Muscle of leg (tissue), 16 donors: ENCODE measurements around the gene SLTM. TPM values are rescaled to one million over a fixed set of nuclear protein-coding genes. Genes with fewer than 3 reads are reported as not detected.

Experiments
- DNase-seq: peaks from one replicate; pipeline ENCODE4 v3.0.0; 2013
- H3K27ac ChIP-seq: one replicate; pipeline ENCODE4 v1.5.1; 2013; ENCODE audit warnings: mild to moderate bottlenecking, low read length, control low read depth
- H3K27me3 ChIP-seq: one replicate; pipeline ENCODE4 v1.6.1; 2013; ENCODE audit warnings: low read length; ENCODE audit not compliant: control insufficient read depth, insufficient read depth
- H3K36me3 ChIP-seq: one replicate; pipeline ENCODE4 v1.6.1; 2013; ENCODE audit warnings: low read length; ENCODE audit not compliant: control insufficient read depth, insufficient read depth
- H3K4me1 ChIP-seq: one replicate; pipeline ENCODE4 v1.6.1; 2013; ENCODE audit warnings: low read length; ENCODE audit not compliant: control insufficient read depth, insufficient read depth
- H3K4me3 ChIP-seq: one replicate; pipeline ENCODE4 v1.5.1; 2013; ENCODE audit warnings: low read length, control low read depth
- H3K9me3 ChIP-seq: replicated peaks from 2 replicates; pipeline ENCODE4 v1.6.1; 2013; ENCODE audit warnings: low read depth, low read length; ENCODE audit not compliant: control insufficient read depth
- WGBS: methylation state at CpG from one replicate; pipeline ENCODE4 v1.1.5; 2013; ENCODE audit warnings: missing lambda C conversion rate; ENCODE audit not compliant: insufficient coverage; 5-methylcytosine and 5-hydroxymethylcytosine counted together
- long read RNA-seq, 11 donors: transcript quantifications; one replicate each; lab custom pipeline, GENCODE V29; 2026
- polyA plus RNA-seq, 8 donors: library from polyadenylated mRNA; unstranded; fragments of 120-200 nt; gene quantifications; one replicate each; pipeline versions ENCODE4 v1.2.1 to v1.2.3, GENCODE V29; 2013; ENCODE audit warnings: inconsistent platforms in 1 of 8, low replicate concordance in 1 of 8; ENCODE audit not compliant: insufficient read length in 8 of 8, insufficient read depth in 1 of 8
- total RNA-seq: library from RNA; stranded (reverse); fragments of 120-200 nt; gene quantifications from one replicate; pipeline ENCODE4 v1.2.4, GENCODE V29; 2013

Gene SLTM
- total RNA-seq (55.0 TPM), polyA plus RNA-seq (10 to 100 TPM; 53.0 to 76.8 (median 59.3) TPM)
- long read RNA-seq, donor 1 = 0 reads
- long read RNA-seq, donor 2, partial matches to known transcripts = 0 of 1 reads
- long read RNA-seq, donor 2, other reads (novel, unspliced or antisense) = 0 of 1 reads
- long read RNA-seq, donor 3, partial matches to known transcripts = 0 of 4 reads
- long read RNA-seq, donor 3, other reads (novel, unspliced or antisense) = 0 of 4 reads
- long read RNA-seq, donor 4 = 0 reads
- long read RNA-seq, donor 5, full-length matches to known transcripts = 8 of 23 reads
- long read RNA-seq, donor 5, partial matches to known transcripts = 15 of 23 reads
- long read RNA-seq, donor 5, other reads (novel, unspliced or antisense) = 0 of 23 reads
- long read RNA-seq, donor 6, partial matches to known transcripts = 25 of 26 reads
- long read RNA-seq, donor 6, other reads (novel, unspliced or antisense) = 0 of 26 reads
- long read RNA-seq, donor 7, full-length matches to known transcripts = 5 of 5 reads
- long read RNA-seq, donor 7, partial matches to known transcripts = 0 of 5 reads
- long read RNA-seq, donor 7, other reads (novel, unspliced or antisense) = 0 of 5 reads
- long read RNA-seq, donor 8, full-length matches to known transcripts = 2 of 2 reads
- long read RNA-seq, donor 8, partial matches to known transcripts = 0 of 2 reads
- long read RNA-seq, donor 8, other reads (novel, unspliced or antisense) = 0 of 2 reads
- long read RNA-seq, donor 9, partial matches to known transcripts = 0 of 1 reads
- long read RNA-seq, donor 9, other reads (novel, unspliced or antisense) = 0 of 1 reads
- long read RNA-seq, donor 10, partial matches to known transcripts = 6 of 8 reads
- long read RNA-seq, donor 10, other reads (novel, unspliced or antisense) = 0 of 8 reads
- long read RNA-seq, donor 11, partial matches to known transcripts = 0 of 7 reads
- long read RNA-seq, donor 11, other reads (novel, unspliced or antisense) = 0 of 7 reads

GRCh38 chr15:58933281-58934113, at the start of gene SLTM:
SLTM (minus strand) TSS chr15:58933679; CDS start chr15:58933565, 114 bp downstream.
- H3K27ac ChIP-seq = peak within 1 kb of the TSS; percentile 96

GRCh38 chr15:58983261-58983660, 49.8 kb upstream of the SLTM start:
- Histone ChIP-seq H3K27ac (no peak overlapping the region), H3K9me3 (no peaks in the 10 kb centered on the region), H3K36me3 (no peaks in the 10 kb centered on the region), H3K4me1 (peaks cover 2% of the 10 kb centered on the region), H3K27me3 (peaks cover 4% of the 10 kb centered on the region), H3K4me3 (no peak overlapping the region)
- no CpG with 5 or more reads among the region's 2 CpGs for WGBS
- DNase-seq = no peak

More at GRCh38 chr15:58933281-58934113, at the start of gene SLTM:
- under 1% methylated on average over 101 of the region's 101 CpGs for WGBS
- H3K27me3 ChIP-seq = no peaks in the 10 kb centered on the region
- no peaks in the 10 kb centered on the region for H3K9me3 ChIP-seq
- H3K4me1 ChIP-seq = peaks cover 5% of the 10 kb centered on the region
- H3K36me3 ChIP-seq = peaks cover 3% of the 10 kb centered on the region
- peak within 1 kb of the TSS; percentile 69 for H3K4me3 ChIP-seq
- DNase-seq = peak; percentile 97

- DNase-seq = no peak
- H3K36me3 ChIP-seq = no peaks in the 10 kb centered on the region
- H3K9me3 ChIP-seq = no peaks in the 10 kb centered on the region
- peaks cover under 1% of the 10 kb centered on the region for H3K4me1 ChIP-seq
- no peak overlapping the region for H3K27ac ChIP-seq
- no CpG with 5 or more reads among the region's 6 CpGs for WGBS
- peaks cover 4% of the 10 kb centered on the region for H3K27me3 ChIP-seq
- H3K4me3 ChIP-seq = no peak overlapping the region
Observed at GRCh38 chr15:58981808-58982475, 48.5 kb upstream of the SLTM start.

GRCh38 chr15:58980351-58980939, 47.0 kb upstream of the SLTM start:
- DNase-seq = peak; percentile 53
- Histone ChIP-seq H3K4me1 (no peaks in the 10 kb centered on the region), H3K27ac (no peak overlapping the region)

GRCh38 chr15:58977887-58978286, 44.4 kb upstream of the SLTM start:
- DNase-seq = no peak
- Histone ChIP-seq H3K4me1 (no peaks in the 10 kb centered on the region), H3K36me3 (no peaks in the 10 kb centered on the region), H3K27ac (no peak overlapping the region), H3K27me3 (peaks cover 1% of the 10 kb centered on the region), H3K4me3 (no peak overlapping the region), H3K9me3 (no peaks in the 10 kb centered on the region)

More at GRCh38 chr15:58980351-58980939, 47.0 kb upstream of the SLTM start:
- no peak overlapping the region for H3K4me3 ChIP-seq
- no peaks in the 10 kb centered on the region for H3K36me3 ChIP-seq
- H3K9me3 ChIP-seq = no peaks in the 10 kb centered on the region
- WGBS = no CpG with 5 or more reads among the region's 5 CpGs
- H3K27me3 ChIP-seq = peaks cover 4% of the 10 kb centered on the region

GRCh38 chr15:58967479-58967878, 34.0 kb upstream of the SLTM start:
- Histone ChIP-seq H3K36me3 (no peaks in the 10 kb centered on the region), H3K4me1 (no peaks in the 10 kb centered on the region), H3K27ac (no peak overlapping the region), H3K9me3 (no peaks in the 10 kb centered on the region), H3K27me3 (no peaks in the 10 kb centered on the region), H3K4me3 (no peak overlapping the region)
- no CpG with 5 or more reads among the region's 2 CpGs for WGBS
- no peak for DNase-seq

- DNase-seq = no peak
- H3K27me3 ChIP-seq = no peaks in the 10 kb centered on the region
- 80% methylated on average over 1 of the region's 3 CpGs for WGBS
- H3K4me3 ChIP-seq = no peak overlapping the region
- no peaks in the 10 kb centered on the region for H3K36me3 ChIP-seq
- H3K4me1 ChIP-seq = no peaks in the 10 kb centered on the region
- no peaks in the 10 kb centered on the region for H3K9me3 ChIP-seq
- no peak overlapping the region for H3K27ac ChIP-seq
Observed at GRCh38 chr15:58966698-58967097, 33.2 kb upstream of the SLTM start.

- Histone ChIP-seq H3K27ac (no peak overlapping the region), H3K9me3 (no peaks in the 10 kb centered on the region), H3K27me3 (no peaks in the 10 kb centered on the region), H3K36me3 (no peaks in the 10 kb centered on the region), H3K4me1 (no peaks in the 10 kb centered on the region), H3K4me3 (no peak overlapping the region)
- no peak for DNase-seq
- no CpG with 5 or more reads among the region's 8 CpGs for WGBS
Observed at GRCh38 chr15:58962662-58963565, 29.4 kb upstream of the SLTM start.
